Measurements from ENCODE around the gene PHF10.
"Not testable (repeated sequence)": the region's sequence is repeated elsewhere in the genome, so short reads cannot be mapped to it uniquely, and the experiment has no call there.

The PHF10 gene

DNA sequence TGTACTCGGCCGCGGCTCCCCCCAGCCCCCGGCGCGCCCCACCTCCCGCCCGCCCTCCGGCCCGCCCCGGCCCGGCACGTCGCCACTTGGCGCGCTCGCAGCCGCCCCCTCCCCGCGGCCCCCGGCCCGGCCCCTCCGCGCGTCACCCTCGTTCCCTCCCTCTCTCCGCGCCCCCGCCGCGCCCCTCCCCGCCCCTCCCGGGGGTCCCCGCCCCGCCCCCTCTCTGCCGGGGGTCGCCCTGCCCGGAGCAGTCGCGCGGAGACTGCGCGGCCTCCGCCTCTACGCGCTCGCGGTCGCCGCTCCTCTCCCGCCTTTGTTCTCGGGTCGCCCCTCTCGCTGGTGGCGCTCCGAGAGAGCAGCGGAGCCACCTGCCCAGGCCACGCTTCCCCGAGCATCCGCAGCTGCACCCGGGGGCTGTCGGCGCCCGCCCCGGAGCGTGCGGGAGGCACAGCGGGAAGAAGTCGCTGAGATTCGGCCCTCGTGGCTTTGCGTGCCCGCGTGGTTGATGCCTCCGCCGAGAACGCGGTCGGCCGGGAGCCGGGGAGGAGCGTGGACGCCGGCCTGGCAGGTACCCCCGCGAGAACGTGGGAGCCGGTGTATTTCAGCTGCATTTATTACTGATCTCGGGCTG lies at the start of gene PHF10:
Gene PHF10, minus strand, starts transcription at position 7 of the 631 bp plus-strand sequence. CDS start 569 bp downstream, outside the sequence.
- DNase-seq: no peak

DNA sequence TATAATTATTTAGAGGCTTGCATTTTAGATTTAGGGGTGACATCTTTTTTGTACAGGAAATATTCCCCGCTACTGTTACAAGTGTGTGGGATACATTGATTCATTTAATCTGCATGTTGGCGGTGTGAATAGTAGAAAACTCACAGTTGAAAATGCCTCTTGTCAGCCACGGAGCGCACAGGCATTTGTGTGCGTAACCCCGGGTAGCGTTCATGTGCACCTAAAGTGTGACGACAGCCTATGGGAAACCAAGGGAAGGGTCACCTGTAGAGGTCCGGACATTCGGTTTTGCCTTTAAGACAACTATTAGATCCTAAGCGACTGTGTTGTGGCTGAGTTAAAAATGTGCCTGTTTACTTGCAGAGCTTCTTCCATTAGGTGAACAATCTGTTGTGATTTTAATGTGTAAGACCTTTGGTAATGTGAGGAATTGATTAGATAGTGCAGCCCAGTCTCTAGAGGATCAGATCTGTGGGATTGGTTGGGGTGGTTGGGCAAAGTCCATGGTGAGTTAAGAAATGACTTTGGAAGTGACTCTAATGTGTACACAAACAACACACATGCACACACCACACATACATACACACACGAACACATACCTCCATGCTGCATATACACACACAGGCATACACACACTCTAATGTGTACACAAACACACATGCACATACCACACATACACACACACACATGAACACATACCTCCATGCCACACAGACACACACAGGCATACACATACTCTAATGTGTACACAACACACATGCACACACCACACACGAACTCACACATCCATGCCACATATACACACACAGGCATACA lies 42.8 kb upstream of the PHF10 start:
- no peak for DNase-seq

DNA sequence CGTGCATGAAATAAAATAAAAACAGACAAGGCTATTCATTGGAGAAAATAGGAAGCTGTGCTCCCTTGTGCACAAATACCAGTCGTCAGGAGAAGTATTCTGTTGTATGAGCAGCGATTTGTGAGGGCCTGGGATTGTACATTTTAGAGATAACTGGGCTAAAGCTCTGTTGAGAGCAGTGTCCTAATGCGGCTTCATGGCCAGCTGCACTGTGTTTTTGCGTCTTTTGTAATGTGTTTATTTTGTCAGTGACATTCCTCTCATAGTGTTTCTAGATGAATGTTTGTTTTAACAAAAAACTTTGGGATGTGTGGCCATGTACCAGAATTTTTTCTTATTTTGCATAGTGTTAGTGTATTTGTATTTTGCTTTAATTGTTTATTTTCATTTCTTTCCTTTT lies 41.9 kb upstream of the PHF10 start:
- no peak for DNase-seq

DNA sequence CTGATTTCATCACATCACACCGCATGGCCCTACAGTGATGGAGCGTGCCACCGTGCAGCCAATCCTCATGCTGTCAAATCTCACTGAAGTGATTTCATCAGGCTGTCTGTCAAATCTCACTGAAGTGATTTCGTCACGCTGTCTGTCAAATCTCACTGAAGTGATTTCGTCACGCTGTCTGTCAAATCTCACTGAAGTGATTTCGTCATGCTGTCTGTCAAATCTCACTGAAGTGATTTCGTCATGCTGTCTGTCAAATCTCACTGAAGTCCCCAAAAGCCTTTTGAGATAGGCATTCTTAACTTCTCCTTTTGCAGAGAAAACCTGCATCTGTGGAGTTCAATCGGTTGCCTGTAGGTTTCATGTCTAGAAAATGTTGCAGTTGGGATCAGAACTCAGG lies 41.5 kb upstream of the PHF10 start:
- not testable (repeated sequence) for DNase-seq

DNA sequence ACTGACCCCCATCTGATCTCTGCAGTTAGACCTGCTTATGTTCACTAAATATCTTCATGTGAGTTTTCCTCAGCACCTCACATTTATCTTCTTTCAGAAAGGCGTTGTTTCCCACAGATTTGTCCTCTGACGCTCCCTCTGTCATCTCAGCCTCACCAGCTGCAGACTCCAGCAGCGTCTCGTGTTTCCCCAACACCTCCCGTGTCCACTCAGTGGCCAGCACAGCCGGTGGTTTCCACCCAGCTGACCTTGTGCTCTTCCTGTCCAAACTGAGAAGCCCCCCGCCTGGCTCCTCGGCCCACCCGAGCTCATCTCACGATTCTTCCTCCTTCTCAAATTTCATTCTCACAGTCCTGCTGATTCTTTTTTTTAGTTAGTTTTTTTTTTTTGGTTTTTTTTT lies 39.6 kb upstream of the PHF10 start:
- DNase-seq: no peak

DNA sequence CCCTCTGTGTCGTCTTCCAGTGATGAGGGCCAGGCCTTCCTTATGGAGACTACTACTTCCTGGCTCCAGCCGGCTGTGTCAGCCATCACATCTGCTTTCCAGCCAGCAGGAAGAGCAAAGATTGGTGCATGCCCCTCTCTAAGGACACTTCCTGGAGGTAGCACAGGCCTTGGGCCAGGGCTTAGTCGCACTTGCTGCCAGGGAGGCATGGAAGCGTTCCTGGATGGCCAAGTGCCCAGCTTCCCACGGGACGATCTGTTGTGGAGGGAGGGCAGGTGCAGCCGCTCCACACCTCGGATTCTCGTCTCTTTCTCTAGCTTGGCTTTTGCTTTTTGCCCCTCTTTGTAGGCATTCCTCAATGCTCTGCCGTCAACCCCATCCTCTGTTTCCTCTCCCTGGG lies 39.0 kb upstream of the PHF10 start:
- DNase-seq: no peak

DNA sequence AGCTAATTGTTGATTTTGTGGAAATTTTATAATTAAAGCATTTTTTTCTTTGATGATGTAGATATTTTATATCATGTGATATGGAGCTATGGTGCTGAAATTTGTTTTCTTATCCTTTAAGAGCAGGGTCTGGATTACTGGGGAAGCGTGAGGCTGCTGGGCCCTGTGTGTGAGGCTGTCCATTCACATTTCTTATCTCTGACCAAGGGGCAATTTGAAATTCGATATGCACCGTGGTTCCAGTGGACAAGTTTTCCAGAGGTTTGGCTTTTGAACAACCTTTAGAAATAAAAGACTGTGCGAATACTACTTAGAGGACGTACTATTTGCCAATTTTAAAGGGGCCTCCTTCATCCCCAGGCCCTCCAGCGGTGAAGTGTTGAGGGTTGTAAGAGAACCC lies 30.9 kb upstream of the PHF10 start:
- no peak for DNase-seq

DNA sequence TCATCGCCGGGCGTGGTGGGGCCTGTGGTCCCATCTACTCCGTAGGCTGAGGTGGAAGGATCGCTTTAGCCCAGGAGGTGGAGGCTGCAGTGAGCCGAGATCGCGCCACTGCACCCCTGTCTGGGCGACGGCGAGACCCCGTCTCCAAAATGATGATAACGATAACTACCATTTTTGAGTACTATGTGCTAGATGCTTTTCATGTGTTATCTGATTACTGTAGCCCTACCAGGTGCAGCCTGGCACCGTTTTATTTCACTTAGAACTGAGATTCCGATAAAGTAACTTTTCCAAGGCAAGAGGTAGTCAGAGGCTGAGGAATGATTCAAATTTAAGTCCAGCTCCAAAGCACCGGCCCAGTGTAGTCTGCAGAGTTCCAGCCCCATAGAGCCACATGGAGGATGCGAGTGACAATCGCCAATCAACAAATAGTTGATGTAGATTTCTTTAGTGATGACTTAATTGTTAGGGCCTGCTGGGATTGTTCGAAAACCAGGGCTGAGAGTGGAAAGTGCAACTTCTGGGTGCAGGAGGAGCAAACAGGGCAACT lies 27.8 kb upstream of the PHF10 start:
- no peak for DNase-seq

DNA sequence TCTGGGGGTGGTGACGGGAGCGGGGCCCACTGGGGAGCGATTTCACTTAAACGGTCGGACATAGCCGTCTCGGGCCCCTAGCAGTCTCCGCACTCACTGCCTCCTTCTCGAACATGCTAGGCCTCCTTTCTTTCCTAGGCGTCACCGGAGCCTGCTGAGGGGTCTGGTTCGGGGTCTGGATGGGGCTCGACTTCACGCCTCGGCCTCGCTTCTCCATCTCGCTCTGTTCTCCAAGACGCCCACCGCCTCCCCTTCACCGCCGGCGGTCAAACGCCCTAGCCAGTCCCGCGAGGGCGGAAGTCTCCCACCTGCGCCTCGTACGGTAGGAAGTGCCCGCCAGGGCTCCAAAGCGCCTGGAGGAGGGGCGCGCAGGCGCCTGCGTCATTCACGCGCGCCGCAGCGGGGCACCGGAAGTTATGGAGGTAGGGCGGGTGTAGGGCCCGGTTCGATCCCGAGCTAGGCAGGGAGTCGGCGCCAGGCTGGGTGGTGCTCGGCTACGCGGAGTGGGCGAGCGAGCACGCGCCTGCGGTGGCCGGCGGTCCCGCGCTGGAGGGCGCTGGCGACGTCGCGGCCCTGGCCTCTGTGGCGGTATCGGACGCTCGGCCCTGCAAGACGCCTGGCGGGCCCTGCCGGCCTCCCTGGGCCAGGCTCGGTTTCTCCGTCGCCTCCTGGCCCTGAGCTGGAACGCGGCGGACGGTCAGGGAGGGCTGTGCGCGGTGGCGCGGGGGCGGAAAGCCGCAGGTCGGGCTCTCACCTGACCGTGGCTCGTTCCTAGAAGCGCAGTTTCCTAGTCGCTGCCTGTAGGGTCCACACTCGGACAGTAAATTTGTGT lies 27.2 kb upstream of the PHF10 start, which contains the start of the genes DYNLT2 and ERMARD:
Gene DYNLT2, minus strand, starts transcription at position 331 of the 832 bp plus-strand sequence. Its CDS starts 114 bp downstream, at position 217.
Gene ERMARD, plus strand, starts transcription at position 381 of the 832 bp plus-strand sequence. Its CDS starts 36 bp downstream, at position 417.
- DNase-seq: peak; percentile 88

DNA sequence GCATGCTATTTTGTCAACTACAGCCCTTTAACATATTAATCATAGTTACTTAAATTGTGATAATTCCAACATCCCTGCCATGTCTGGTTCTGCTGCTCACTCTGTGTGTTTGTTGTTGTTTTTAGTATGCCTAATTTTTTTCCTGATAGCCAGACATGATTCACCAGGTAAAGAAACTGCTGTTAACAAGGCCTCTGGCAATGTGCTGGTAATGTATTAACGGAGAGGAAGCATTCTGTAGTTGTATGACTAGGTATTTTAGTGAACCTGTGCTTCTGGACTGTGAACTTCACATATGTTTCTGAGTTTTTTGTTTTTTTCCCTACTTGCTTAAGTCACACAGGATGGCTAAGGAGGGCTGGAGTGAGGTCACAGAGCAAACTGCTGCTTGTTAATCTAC lies 22.3 kb upstream of the PHF10 start:
- no peak for DNase-seq

DNA sequence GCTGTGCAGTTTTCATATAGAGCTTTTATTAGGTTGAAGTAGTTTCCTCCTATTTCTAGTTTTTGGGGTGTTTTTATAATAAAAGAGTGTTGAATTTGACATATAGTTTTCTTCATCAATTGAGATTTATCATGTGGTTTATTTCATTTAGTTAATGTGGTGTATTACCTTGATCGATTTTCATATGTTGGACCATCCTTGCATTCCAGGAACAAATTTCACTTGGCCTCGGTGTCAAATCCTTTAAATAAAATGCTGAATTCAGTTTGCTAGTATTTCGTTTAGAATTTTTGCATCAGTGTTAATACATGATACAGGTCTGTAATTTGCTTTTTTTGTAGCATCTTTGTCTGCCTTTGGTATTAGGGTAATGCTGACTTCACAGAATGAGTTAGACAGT lies 21.1 kb upstream of the PHF10 start:
- no peak for DNase-seq

DNA sequence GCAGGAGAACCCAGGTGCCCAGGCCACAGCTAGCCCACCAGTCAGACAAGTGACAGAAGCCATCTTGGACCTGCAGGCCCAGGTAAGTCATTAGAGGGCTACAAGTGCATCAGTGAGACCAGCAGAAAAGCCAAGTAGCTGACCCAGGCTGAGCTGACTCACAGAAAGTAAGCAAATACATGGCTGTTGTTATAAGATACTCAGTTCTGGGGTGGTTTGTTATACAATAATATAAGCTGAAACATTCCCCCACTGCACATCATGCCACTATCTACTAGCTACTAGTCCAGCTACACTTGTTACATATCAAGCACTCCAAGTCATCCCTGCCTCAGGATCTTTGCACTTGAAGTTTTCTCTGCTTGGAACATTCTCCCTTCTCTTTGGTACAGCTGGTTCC lies 17.0 kb upstream of the PHF10 start:
- no peak for DNase-seq

DNA sequence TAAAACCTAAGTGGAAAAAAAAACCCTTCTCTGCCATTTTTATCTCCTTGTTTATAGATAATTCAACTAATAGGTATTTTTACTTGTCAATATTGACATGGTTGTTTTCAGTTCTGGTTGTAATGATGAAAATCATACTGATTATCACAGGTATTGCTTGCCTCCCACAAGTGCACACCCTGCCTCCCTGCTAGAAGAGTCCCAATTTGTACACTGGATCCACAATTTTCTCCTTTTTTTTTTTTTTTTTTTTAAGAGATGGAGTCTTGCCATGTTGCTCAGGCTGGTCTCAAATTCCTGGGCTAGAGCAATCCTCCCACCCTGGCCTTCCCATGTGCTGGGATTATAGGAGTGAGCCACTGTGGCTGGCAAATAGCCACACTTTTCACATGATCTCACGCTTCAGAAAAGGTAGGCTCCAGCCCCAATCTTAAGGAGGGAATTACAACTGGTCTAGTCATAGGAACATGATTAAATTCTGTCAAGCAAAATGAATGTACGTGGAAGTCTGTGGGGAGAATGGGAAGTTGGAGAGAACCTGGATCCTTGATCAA lies 14.8 kb upstream of the PHF10 start:
- DNase-seq: no peak

DNA sequence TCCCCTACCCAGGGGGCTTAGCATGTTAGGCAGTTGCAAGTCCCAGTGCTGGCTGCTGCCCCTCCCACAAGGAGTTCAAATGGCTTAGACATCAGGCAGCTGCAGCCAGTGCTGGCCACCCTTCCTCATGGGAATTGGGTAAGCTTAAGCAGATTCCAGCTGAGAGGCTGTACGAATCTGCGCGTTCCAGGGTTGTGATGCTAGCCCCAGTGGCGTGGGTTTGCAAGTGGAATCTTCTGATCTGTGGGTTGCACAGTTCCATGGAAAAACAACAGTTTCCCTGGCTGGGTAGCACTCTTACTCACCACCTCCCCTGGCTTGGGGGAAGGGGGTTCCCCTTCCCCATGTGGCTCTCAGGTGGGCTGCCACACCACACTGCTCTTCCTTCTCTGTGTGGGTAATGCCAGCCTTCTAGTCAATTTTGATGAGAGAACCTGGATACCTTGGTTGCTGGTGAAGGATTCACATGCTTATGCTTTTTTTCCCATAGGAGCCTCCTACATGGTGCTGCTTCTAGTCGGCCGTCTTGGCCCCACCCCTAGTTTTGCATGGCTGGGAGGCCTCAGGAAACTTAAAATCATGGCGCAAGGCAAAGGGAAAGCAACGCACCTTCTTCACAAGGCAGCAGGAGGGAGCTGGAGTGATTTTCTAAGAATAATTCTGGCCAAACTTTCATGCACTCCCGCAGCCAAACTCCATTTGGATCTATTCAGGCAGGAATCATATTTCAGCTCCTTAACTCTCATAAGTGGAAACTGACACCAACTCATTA lies 14.1 kb upstream of the PHF10 start:
- no peak for DNase-seq

DNA sequence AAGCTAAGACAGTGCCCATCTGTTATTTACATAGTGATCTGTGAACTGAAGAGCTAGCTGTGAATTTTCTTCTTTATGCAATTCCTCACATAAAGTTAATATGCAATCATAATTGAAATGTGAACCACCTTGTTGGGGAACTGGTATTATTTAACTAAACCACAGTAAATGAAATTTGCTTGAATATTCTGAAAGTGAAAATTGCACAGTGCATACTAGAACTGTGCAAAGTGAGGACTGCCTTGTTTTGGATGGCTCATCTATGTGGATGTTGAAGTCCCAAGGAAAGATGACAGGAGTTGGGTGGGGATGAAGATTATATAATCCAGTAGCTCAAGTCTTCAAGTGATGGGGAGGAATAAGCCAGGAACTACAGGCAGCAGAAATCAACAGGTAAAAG lies 5.7 kb upstream of the PHF10 start:
- DNase-seq: no peak

DNA sequence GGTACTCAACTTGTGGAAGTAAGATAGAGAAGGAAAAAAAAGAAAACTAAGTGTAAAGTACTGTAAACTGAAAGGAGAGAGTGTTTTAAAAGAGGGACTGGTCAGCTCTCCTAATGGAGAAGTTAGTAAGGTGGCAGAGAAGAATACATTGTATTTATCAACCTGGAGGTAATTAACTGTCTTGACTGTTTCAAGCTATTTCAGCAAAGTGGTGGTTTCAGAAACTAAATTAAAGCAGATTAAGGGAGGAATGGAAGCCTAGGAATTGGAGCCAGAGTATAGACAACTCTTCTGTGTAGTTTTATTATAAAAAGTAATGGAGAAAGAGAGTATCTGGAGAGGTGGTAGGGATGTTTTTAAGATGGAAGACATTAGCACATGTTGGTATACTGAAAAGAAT lies 2.7 kb upstream of the PHF10 start:
- DNase-seq: no peak

DNA sequence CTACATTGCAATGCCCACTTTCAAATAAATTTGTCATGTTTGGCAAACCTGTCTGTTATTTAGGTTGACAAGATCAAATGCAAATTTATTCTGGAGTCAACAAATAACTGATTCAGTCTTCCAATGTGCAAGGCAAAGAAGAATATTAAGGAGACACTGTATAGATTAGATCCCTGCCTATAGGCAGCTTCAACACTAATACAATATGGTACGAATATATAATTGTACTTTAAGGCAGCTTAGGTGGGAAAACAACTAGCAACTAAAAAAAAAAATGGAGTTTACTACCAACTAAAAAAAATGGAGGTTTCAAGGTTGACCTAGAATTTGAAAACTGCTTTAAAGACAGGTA lies 1.7 kb upstream of the PHF10 start:
- no peak for DNase-seq

DNA sequence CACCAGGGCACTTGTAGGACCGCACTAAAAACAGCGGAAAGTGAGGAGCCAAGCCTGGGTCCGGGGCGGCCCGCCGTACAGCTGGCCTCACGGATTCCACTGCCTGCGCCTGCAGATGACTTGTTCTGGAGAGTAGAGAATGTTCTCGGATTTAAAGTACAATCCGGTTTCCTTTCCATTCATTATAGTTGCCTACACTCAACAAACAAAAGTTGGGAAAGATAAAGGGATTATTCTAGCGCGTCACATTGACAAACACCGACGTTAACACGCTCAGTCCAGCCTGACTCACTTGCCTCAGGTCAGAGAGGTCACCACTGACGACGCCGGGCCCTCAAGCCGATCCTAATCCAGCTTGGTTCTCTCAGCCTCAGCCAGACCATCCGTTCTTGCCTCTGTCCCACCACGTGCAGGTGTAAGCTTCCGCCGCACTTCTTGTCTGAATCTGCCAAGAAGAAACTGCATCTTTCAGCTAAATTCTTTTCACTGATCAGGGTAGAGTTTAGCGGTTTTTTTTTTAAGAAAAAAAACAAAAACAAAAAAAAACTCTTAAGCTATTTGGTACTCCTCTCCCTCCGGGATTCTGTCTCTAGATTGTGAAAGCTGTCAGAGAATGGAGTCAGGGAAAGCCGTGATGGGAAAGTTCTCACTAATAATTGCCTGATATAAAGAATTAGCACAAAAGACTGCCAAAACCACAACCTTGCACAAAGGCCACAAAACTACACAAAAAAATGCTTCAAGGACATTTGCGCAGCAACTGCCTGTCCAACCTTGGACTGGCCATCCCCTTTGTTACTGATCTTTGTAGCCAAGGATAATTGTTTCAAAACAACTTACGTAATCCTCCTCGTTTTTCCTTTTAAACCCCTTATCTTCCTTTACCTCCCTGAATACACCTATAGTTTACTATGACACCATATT lies 1.1 kb upstream of the PHF10 start:
- DNase-seq: no peak

DNA sequence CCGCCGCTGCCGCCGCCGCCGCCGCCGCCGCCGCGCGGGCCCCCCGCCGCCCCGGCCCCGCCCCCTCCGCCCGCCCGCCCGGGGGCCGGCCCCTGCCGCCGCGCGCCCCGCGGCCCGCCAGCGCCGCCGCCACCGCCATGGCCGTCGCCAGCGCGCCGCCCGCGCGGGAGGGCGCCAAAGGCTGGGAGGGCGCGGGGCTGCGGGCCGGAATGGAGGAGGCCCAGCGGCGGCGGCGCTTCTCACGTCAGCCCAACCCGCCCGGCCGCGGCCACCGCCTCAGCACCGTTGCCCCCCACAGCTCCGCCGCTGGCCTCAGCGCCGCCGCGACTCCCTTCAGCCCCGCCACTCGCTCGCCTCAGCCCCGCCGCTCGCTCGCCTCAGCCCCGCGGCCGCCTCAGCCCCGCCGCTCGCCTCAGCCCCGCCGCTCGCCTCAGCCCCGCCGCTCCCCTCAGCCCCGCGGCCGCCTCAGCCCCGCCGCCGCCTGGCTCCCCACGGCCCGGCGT lies 258 bp downstream of the PHF10 start:
- no peak for DNase-seq

DNA sequence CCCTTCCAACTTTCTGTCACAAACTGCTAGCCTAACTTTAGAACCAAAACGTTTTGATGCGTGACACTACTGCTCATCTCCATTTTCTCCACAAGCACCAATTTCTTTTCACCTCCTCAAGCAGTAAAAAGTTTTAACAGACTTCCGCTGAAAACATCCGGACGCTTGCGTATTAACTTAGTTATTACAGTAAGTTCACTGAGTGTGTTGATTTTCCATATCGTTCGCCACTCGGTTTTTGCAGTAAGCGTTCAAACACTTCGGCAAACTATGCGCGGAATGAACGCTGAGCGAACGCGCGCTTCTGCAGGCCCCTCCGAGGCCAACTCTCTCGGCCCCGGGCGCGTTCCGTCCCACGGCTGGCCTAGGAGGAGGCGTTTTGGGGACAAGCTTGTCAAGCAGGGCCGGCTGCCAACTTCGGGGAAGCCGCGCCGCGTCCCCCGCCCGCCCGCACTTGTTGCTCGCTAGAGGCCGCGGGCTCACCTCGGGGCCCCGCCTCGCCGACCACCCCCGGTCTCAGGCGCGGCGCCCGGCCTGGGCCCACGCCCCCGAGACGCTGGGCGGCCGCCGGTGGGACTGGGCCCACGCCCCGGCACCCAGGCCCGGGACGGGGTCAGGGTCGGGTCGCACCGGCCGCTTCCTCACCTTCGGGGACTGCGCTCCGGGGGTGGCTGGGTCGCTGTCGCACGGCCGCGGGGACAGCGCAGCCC lies 945 bp downstream of the PHF10 start:
- DNase-seq: peak; percentile 16

All from T1000 (cell line).